GM12878 (cell line): ENCODE results near the gene ST3GAL5. TPM values are rescaled to one million over a fixed set of nuclear protein-coding genes. Genes with fewer than 3 reads are reported as not detected.
A peak's percentile ranks its signal among the peaks of the same experiment; 100 is the strongest.

ENCODE experiments used
- ATAC-seq: fragments of 200-7000 bp; cut with Tn5 transposase; 3 replicates; pipeline ENCODE4 v1.9.1; 2020; ENCODE audit warnings: mild to moderate bottlenecking, moderate library complexity
- BruUV-seq: library from RNA; stranded (reverse); fragments of 400-500 nt; replicated peaks from 2 replicates; lab custom pipeline; 2021; lab: Mats Ljungman, UMichigan
- CTCF ChIA-PET: fragments of 300-600 bp; sonication (Branson Sonifier 250); formaldehyde crosslinking; extraction: SDS; loops from one replicate; lab custom pipeline; 2021; ENCODE audit warnings: inconsistent platforms; lab: Yijun Ruan, JAX
- POLR2A ChIA-PET: fragments of 350-600 bp; formaldehyde crosslinking; extraction: SDS; loops from one replicate; lab custom pipeline; 2021; ENCODE audit warnings: inconsistent platforms; lab: Charles Lee
- RAD21 ChIA-PET: fragments of 300-600 bp; sonication (Branson Sonifier 250); formaldehyde crosslinking; loops from one replicate; lab custom pipeline; 2023; ENCODE audit warnings: antibody characterized with exemption; ENCODE audit not compliant: unreplicated experiment; lab: Charles Lee
- SMC1A ChIA-PET: fragments of 300-600 bp; sonication (Branson Sonifier 250); formaldehyde crosslinking; loops from one replicate; lab custom pipeline; 2023; ENCODE audit not compliant: unreplicated experiment, uncharacterized antibody; lab: Charles Lee
- DNase-seq: peaks from one replicate; pipeline ENCODE4 v3.0.0-alpha.2; 2011; ENCODE audit warnings: low read depth, low spot score
- FAIRE-seq: peaks from 3 replicates; lab custom pipeline; 2011; peaks lifted over from hg19 to GRCh38; lab: Jason Lieb, UNC
- H2AFZ ChIP-seq: 2 replicates; pipeline ENCODE4 v1.6.0; 2011; ENCODE audit warnings: low read depth, low read length, control low read depth; ENCODE audit not compliant: control insufficient read depth
- H3K27ac ChIP-seq: 2 replicates; pipeline ENCODE4 v1.5.1; 2011; ENCODE audit warnings: control low read depth; ENCODE audit not compliant: control insufficient read depth, insufficient read depth
- H3K27me3 ChIP-seq, 2 experiments: replicated peaks in 1 of 2; 2 replicates each; pipeline versions ENCODE4 v1.6.0 to v1.6.1; 2011; ENCODE audit warnings: low read length in 1 of 2; ENCODE audit not compliant: control insufficient read depth in 2 of 2, insufficient read depth in 2 of 2
- H3K36me3 ChIP-seq, 2 experiments: 2 replicates each; pipeline ENCODE4 v1.5.1; 2011; ENCODE audit warnings: low read length in 1 of 2; ENCODE audit not compliant: control insufficient read depth in 2 of 2, insufficient read depth in 2 of 2
- H3K4me1 ChIP-seq: 2 replicates; pipeline ENCODE4 v1.6.1; 2011; ENCODE audit warnings: mild to moderate bottlenecking, low read length, moderate library complexity, mixed read lengths; ENCODE audit not compliant: control insufficient read depth, insufficient read depth
- H3K4me2 ChIP-seq: 2 replicates; pipeline ENCODE4 v1.6.0; 2011; ENCODE audit warnings: control low read depth; ENCODE audit not compliant: control insufficient read depth, insufficient read depth
- H3K4me3 ChIP-seq: fragments of 200-600 bp; sonication (generic); 2 replicates; pipeline ENCODE4 v1.5.1; 2016
- H3K79me2 ChIP-seq: 2 replicates; pipeline ENCODE4 v1.6.0; 2011; ENCODE audit warnings: low read length; ENCODE audit not compliant: control insufficient read depth, insufficient read depth
- H3K9ac ChIP-seq: 2 replicates; pipeline ENCODE4 v1.8.0; 2011; ENCODE audit warnings: low read length, control low read depth, mixed read lengths; ENCODE audit not compliant: control insufficient read depth, insufficient read depth
- H3K9me3 ChIP-seq: replicated peaks from 3 replicates; pipeline ENCODE4 v1.5.1; 2011; ENCODE audit warnings: mild to moderate bottlenecking, low read length; ENCODE audit not compliant: control insufficient read depth, insufficient read depth
- H4K20me1 ChIP-seq: 2 replicates; pipeline ENCODE4 v1.6.0; 2011; ENCODE audit not compliant: control insufficient read depth, insufficient read depth
- MTA2 ChIP-seq: fragments of 450-650 bp; IDR thresholded peaks from 2 replicates; pipeline ENCODE4 v1.6.1; 2016; ENCODE audit warnings: low read depth, mild to moderate bottlenecking, moderate library complexity
- NR2C2 ChIP-seq: IDR thresholded peaks from 2 replicates; pipeline ENCODE4 v1.6.1; 2011; ENCODE audit warnings: borderline replicate concordance, low read depth; ENCODE audit not compliant: control insufficient read depth, insufficient read length
- RUNX3 ChIP-seq: IDR thresholded peaks from 2 replicates; pipeline ENCODE4 v1.6.1; 2012; ENCODE audit warnings: low read length, inconsistent platforms
- TCF7 ChIP-seq: IDR thresholded peaks from 2 replicates; pipeline ENCODE4 v1.6.1; 2014; ENCODE audit warnings: antibody characterized with exemption, borderline replicate concordance
- WGBS: methylation state at CpG from one replicate; pipeline ENCODE4 v1.1.6; 2016; ENCODE audit warnings: low lambda C conversion rate; ENCODE audit not compliant: insufficient replicate concordance, insufficient coverage; ENCODE audit errors: missing lambda C conversion rate; 5-methylcytosine and 5-hydroxymethylcytosine counted together
- in situ Hi-C: fragments of 300-500 bp; cut with MboI; formaldehyde crosslinking; loops from 9 replicates; pipeline ENCODE4 v1.14.3; 2018; ENCODE audit warnings: mixed read lengths
- intact Hi-C: fragments of 100-400 bp; cut with micrococcal nuclease; formaldehyde crosslinking; loops from one replicate; pipeline ENCODE4 v1.14.2; 2022; ENCODE audit not compliant: unreplicated experiment
- polyA plus RNA-seq, 11 experiments: library from polyadenylated mRNA; depleted of rRNA in 4 of 11; unstranded in 6 of 11; stranded (reverse) in 5 of 11; fragments of >200 nt; fragmentation: Nextera tagmentation in 4 of 11; fragmentation: Illumina TruSeq in 1 of 11; extraction: Ambion mirVana in 4 of 11; extraction: Trizol in 1 of 11; gene quantifications; 1 replicate in 1 of 11; 2 replicates in 10 of 11; pipeline versions ENCODE4 v1.2.1 to v1.2.3, GENCODE V29; 2011 to 2016; ENCODE audit warnings: inconsistent platforms in 2 of 11, missing spikeins in 2 of 11, low read depth in 1 of 11
- total RNA-seq, 4 experiments: library from RNA; depleted of rRNA in 3 of 4; stranded (reverse); fragments of >200 nt in 3 of 4; fragmentation: Illumina TruSeq in 1 of 4; extraction: Trizol in 1 of 4; gene quantifications; 2 replicates each; pipeline versions ENCODE4 v1.2.1 to v1.2.3, GENCODE V29; 2013 to 2021

The ST3GAL5 gene
- total and polyA plus RNA-seq, 10 of the 15 experiments (the other 5 are each of a cell fraction or from before 2014, with no cell fraction given), result 5.2 to 60.9 (median 10.2) TPM

GRCh38 chr2:85924522-85924921 is 35.7 kb upstream of the ST3GAL5 start:
- FAIRE-seq (no peak), ATAC-seq (peak; percentile 53), DNase-seq (no peak)
- in situ Hi-C loops (no loop called here), intact Hi-C loops (no loop called here)
- Histone ChIP-seq H3K79me2 (no peaks in the 10 kb centered on the region), H3K9me3 (no peaks in the 10 kb centered on the region; the same call in 2 of the 3 replicates), H3K27me3 (no peaks in the 10 kb centered on the region), H3K4me3 (no peak overlapping the region), H3K4me1 (peaks cover 9% of the 10 kb centered on the region), H3K4me2 (peak overlapping the region; percentile 48; the same call in 1 of the 2 replicates), H3K36me3 (no peaks in the 10 kb centered on the region), H2AFZ (peak overlapping the region; percentile 81), H4K20me1 (no peaks in the 10 kb centered on the region), H3K9ac (no peak overlapping the region), H3K27ac (no peak overlapping the region)
- 8% methylated on average over 4 of the region's 4 CpGs for WGBS
- POLR2A ChIA-PET, result interaction anchor here (0.6 to 0.7 kb wide), 2 partner anchors 406 to 462 kb away, joined by 3 to 4 read pairs; no protein-coding TSS in a partner anchor
- CTCF ChIA-PET, result interaction anchor here (0.6 to 1.6 kb wide), 3 partner anchors 41 to 155 kb away, joined by 3 read pairs; no protein-coding TSS in a partner anchor
- SMC1A ChIA-PET, result interaction anchor here (0.6 to 1.6 kb wide), 5 partner anchors 21 to 112 kb away, joined by 3 to 5 read pairs (median 3); no protein-coding TSS in a partner anchor
- RAD21 ChIA-PET, result interaction anchor here (1.0 to 1.2 kb wide), 2 partner anchors 73 to 98 kb away, joined by 3 to 4 read pairs; no protein-coding TSS in a partner anchor
- peak; percentile 22; the same call in 1 of the 2 replicates for TF ChIP-seq RUNX3
- peak; percentile 35; the same call in 1 of the 2 replicates for TF ChIP-seq TCF7
- TF ChIP-seq MTA2, result no peak
- BruUV-seq, result no TSS peak

GRCh38 chr2:85922199-85922598 is 33.4 kb upstream of the ST3GAL5 start:
- no peak overlapping the region for H3K4me2 ChIP-seq
- no peak overlapping the region for H2AFZ ChIP-seq
- no peak overlapping the region for H3K27ac ChIP-seq
- H3K79me2 ChIP-seq, result no peaks in the 10 kb centered on the region
- DNase-seq, result no peak
- WGBS, result 75% methylated on average over 3 of the region's 3 CpGs
- H3K4me3 ChIP-seq, result no peak overlapping the region
- no peaks in the 10 kb centered on the region for H3K9me3 ChIP-seq
- POLR2A ChIA-PET, result interaction anchor here (1.7 kb wide), 1 partner anchor 8 kb away, joined by 4 read pairs; no protein-coding TSS in a partner anchor
- H4K20me1 ChIP-seq, result no peaks in the 10 kb centered on the region
- no peaks in the 10 kb centered on the region for H3K27me3 ChIP-seq
- no peak for ATAC-seq
- SMC1A ChIA-PET, result interaction anchor here (0.6 to 3.3 kb wide), 15 partner anchors 10 to 211 kb away, joined by 3 to 20 read pairs (median 5); no protein-coding TSS in a partner anchor
- no TSS peak for BruUV-seq
- TF ChIP-seq NR2C2, result no peak
- no peaks in the 10 kb centered on the region for H3K36me3 ChIP-seq
- H3K9ac ChIP-seq, result no peak overlapping the region
- in situ Hi-C loops (no loop called here), intact Hi-C loops (no loop called here)
- peaks cover 9% of the 10 kb centered on the region for H3K4me1 ChIP-seq
- no peak for FAIRE-seq
- CTCF ChIA-PET, result interaction anchor here (1.3 to 1.4 kb wide), 3 partner anchors 8 to 142 kb away, joined by 3 to 4 read pairs (median 3); no protein-coding TSS in a partner anchor
- RAD21 ChIA-PET, result interaction anchor here (1.5 to 2.3 kb wide), 6 partner anchors 34 to 158 kb away, joined by 5 to 12 read pairs (median 7); partner anchors contain the start of gene ST3GAL5
